WERI-Rb-1 (cell line): ENCODE measurements around the gene GSTO1.

Source experiments
- DNase-seq: peaks from one replicate; pipeline ENCODE4 v3.0.0-alpha.2; 2020
- H3K27ac ChIP-seq: fragments of 250-450 bp; sonication (Bioruptor Pico); 2 replicates; pipeline ENCODE4 v1.5.1; 2020; ENCODE audit warnings: mild to moderate bottlenecking, moderate library complexity
- H3K27me3 ChIP-seq: fragments of 250-450 bp; sonication (Bioruptor Pico); 2 replicates; pipeline ENCODE4 v1.5.1; 2021; ENCODE audit warnings: mild to moderate bottlenecking, low read depth, moderate library complexity; ENCODE audit not compliant: insufficient read depth, severe bottlenecking
- H3K36me3 ChIP-seq: fragments of 250-450 bp; sonication (Bioruptor Pico); 2 replicates; pipeline ENCODE4 v1.5.1; 2020; ENCODE audit warnings: mild to moderate bottlenecking, moderate library complexity
- H3K4me3 ChIP-seq: 2 replicates; pipeline ENCODE4 v1.5.1; 2011; ENCODE audit warnings: low read depth, mild to moderate bottlenecking, control low read depth, low read length
- H3K9me3 ChIP-seq: fragments of 250-450 bp; sonication (Bioruptor Pico); 2 replicates; pipeline ENCODE4 v1.5.1; 2021; ENCODE audit warnings: mild to moderate bottlenecking, moderate library complexity; ENCODE audit not compliant: severe bottlenecking
- CTCF ChIP-seq: IDR thresholded peaks from 2 replicates; pipeline ENCODE4 v1.5.1; 2011; ENCODE audit warnings: low read depth, mild to moderate bottlenecking, control low read depth, inconsistent platforms, low read length

Gene GSTO1

GRCh38 chr10:104254493-104255310 is at the start of gene GSTO1:
Gene GSTO1 (plus strand): TSS chr10:104254892. CDS start chr10:104254929, 37 bp downstream.
- Histone ChIP-seq H3K27me3 (no peaks in the 10 kb centered on the region), H3K27ac (peak within 1 kb of the TSS; percentile 87)
- DNase-seq = peak; percentile 83

GRCh38 chr10:104208730-104209129 is 46.0 kb upstream of the GSTO1 start:
- no peak for TF ChIP-seq CTCF

More at GRCh38 chr10:104254493-104255310, at the start of gene GSTO1:
- TF ChIP-seq CTCF = no peak
- Histone ChIP-seq H3K4me3 (peak within 1 kb of the TSS; percentile 96), H3K36me3 (peaks cover 23% of the 10 kb centered on the region), H3K9me3 (no peaks in the 10 kb centered on the region)

GRCh38 chr10:104209575-104210198 is 45.0 kb upstream of the GSTO1 start:
- DNase-seq = peak; percentile 43
- Histone ChIP-seq H3K27ac (no peak overlapping the region), H3K9me3 (no peaks in the 10 kb centered on the region), H3K27me3 (no peaks in the 10 kb centered on the region), H3K36me3 (no peaks in the 10 kb centered on the region), H3K4me3 (no peak overlapping the region)
- TF ChIP-seq CTCF = peak; percentile 58

More at GRCh38 chr10:104208730-104209129, 46.0 kb upstream of the GSTO1 start:
- H3K9me3 ChIP-seq = no peaks in the 10 kb centered on the region
- no peaks in the 10 kb centered on the region for H3K36me3 ChIP-seq
- no peak overlapping the region for H3K4me3 ChIP-seq
- no peak overlapping the region for H3K27ac ChIP-seq
- DNase-seq = no peak
- H3K27me3 ChIP-seq = no peaks in the 10 kb centered on the region

GRCh38 chr10:104216631-104217030 is 38.1 kb upstream of the GSTO1 start:
- no peak for DNase-seq
- no peak for TF ChIP-seq CTCF
- no peaks in the 10 kb centered on the region for H3K27me3 ChIP-seq
- no peak overlapping the region for H3K27ac ChIP-seq
- no peak overlapping the region for H3K4me3 ChIP-seq
- no peaks in the 10 kb centered on the region for H3K9me3 ChIP-seq
- H3K36me3 ChIP-seq = no peaks in the 10 kb centered on the region

GRCh38 chr10:104218751-104219150 is 35.9 kb upstream of the GSTO1 start:
- Histone ChIP-seq H3K27ac (no peak overlapping the region), H3K4me3 (no peak overlapping the region), H3K9me3 (no peaks in the 10 kb centered on the region), H3K36me3 (no peaks in the 10 kb centered on the region), H3K27me3 (no peaks in the 10 kb centered on the region)
- no peak for TF ChIP-seq CTCF
- no peak for DNase-seq
